Activated naive CD8-positive, alpha-beta T cell treated with anti-CD3 and anti-CD28 coated beads, Interleukin-2, amount 50 U/mL, for 24 hours (primary cell): ENCODE data around the gene MMP15.
"Not testable (repeated sequence)": the region's sequence is repeated elsewhere in the genome, so short reads cannot be mapped to it uniquely, and the experiment has no call there.

Experiments
- ATAC-seq: fragments of 150-1000 bp; cut with Tn5 transposase; one replicate; pipeline ENCODE4 v1.10.0; 2021
- DNase-seq: peaks from one replicate; pipeline ENCODE4 v3.0.0; 2021
- H3K27ac Mint-ChIP-seq: one replicate; pipeline ENCODE4 v1.8.0; 2021; ENCODE audit warnings: mild to moderate bottlenecking, mixed read lengths
- H3K27me3 Mint-ChIP-seq: one replicate; pipeline ENCODE4 v1.8.0; 2021; ENCODE audit warnings: mixed read lengths
- H3K36me3 Mint-ChIP-seq: one replicate; pipeline ENCODE4 v1.8.0; 2021; ENCODE audit warnings: low read depth, mixed read lengths
- H3K4me1 Mint-ChIP-seq: one replicate; pipeline ENCODE4 v1.8.0; 2021; ENCODE audit warnings: mixed read lengths
- H3K4me3 Mint-ChIP-seq: one replicate; pipeline ENCODE4 v1.8.0; 2021; ENCODE audit warnings: mild to moderate bottlenecking, moderate library complexity, mixed read lengths
- H3K9me3 Mint-ChIP-seq: one replicate; pipeline ENCODE4 v1.8.0; 2021; ENCODE audit warnings: mixed read lengths

The MMP15 gene

DNA sequence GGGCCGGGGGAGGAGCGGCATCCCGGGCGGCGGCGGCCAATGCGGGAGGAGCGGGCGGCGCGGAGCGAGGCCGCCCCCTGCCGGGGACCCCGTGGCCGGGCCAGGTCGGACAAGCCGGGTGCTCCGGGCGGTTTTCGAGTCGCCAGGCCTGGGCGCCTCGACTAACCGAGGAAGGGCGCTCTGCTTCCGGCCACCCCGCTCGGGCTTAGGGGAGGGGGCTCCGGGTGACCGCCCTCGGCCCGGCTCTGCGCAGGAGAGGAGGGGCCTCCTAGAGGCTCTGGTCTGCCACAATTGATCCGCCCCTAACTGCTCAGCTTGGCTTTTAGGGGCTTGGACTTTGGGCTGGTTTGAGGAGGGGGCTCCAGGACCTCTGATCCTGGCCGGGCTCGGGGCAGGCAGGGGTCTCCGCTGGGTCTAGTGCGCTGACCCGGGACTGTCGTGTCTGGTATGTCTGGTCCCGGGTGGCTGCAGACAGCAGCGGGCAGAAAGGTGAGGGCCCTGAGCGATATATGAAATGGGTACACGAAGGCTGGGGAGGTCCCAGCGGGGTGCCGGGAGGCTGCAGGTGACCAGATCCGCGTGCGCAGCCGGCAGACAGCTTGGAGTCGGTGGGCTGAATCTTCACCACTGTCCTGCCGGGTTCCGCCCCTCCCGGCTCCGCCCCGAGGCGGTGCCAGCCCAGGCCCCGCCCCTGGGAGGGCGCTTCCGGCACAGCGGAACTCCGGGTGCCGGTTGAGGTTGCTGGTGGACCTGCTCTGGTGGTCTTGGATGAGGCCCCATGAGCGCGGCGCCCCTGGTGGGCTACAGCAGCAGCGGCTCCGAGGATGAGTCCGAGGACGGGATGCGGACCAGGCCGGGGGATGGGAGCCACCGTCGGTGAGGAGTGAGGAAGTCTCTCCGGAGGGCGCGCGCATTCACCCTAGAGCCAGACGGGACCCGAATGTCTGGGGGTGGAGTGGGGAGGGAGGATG lies 24.6 kb upstream of the MMP15 start, which contains the start of gene USB1:
Gene USB1, plus strand, starts transcription at position 702 of the 971 bp plus-strand sequence. Its CDS starts 77 bp downstream, at position 779.
- Mint-ChIP-seq H3K4me1 (peaks cover 50% of the 10 kb centered on the region), H3K9me3 (no peaks in the 10 kb centered on the region), H3K27ac (peak within 1 kb of the TSS; percentile 90), H3K27me3 (no peaks in the 10 kb centered on the region), H3K4me3 (peak within 1 kb of the TSS; percentile 90), H3K36me3 (peaks cover 27% of the 10 kb centered on the region)
- peak; percentile 87 for DNase-seq
- peak; percentile 81 for ATAC-seq

DNA sequence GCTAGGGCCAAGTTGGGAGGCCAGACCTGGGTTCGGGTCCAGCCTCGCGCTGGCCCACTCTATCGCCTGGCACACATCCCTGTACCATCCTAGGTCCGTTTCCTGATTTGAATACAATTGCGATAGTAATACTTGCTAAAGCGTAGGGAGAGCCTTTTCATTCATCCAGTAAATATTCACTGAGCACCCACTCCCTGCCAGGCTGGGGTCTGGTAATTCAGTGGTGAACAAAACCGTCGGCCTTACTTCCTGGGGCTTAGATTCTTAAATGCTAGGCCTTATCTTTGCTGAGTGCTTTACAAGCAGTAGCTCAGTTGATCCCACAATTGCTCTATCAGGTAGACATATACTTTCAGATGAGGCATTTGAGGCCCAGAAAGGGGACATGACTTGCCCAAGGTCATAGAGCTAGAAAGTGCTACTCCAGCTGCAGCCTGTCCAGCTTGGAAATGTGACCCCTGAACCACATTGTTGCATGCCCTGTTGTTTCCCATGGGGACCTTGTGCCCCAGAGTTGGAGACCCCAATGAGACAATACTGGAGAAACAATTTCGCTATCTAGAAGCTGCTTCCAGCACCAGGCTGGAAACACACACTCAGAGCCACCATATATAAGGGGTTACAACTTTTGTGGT lies 23.7 kb upstream of the MMP15 start:
- peaks cover 49% of the 10 kb centered on the region for H3K4me1 Mint-ChIP-seq

DNA sequence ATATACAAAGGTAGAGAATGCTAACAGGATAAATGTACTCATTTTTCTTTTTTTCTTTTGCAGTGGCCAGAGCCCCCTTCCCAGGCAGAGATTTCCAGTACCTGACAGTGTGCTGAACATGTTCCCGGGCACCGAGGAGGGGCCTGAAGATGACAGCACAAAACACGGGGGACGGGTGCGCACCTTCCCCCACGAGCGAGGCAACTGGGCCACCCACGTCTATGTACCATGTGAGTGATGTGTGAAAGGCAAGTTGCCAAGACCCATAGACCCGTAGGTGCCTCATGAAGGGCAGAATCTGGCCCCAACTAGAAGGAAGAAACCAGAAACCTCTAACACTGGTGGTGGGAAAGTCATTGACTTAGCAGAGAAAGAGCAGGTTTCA lies 23.1 kb upstream of the MMP15 start:
- ATAC-seq: no peak
- Mint-ChIP-seq H3K27ac (no peak overlapping the region), H3K4me1 (peaks cover 46% of the 10 kb centered on the region), H3K27me3 (no peaks in the 10 kb centered on the region), H3K9me3 (no peaks in the 10 kb centered on the region), H3K4me3 (peak overlapping the region; percentile 90), H3K36me3 (peaks cover 34% of the 10 kb centered on the region)
- no peak for DNase-seq

More for the DNA sequence above, 23.7 kb upstream of the MMP15 start:
- H3K36me3 Mint-ChIP-seq: peaks cover 34% of the 10 kb centered on the region
- H3K9me3 Mint-ChIP-seq: no peaks in the 10 kb centered on the region
- H3K27me3 Mint-ChIP-seq: no peaks in the 10 kb centered on the region
- DNase-seq: no peak
- no peak for ATAC-seq
- H3K27ac Mint-ChIP-seq: peak overlapping the region; percentile 90
- peak overlapping the region; percentile 90 for H3K4me3 Mint-ChIP-seq

DNA sequence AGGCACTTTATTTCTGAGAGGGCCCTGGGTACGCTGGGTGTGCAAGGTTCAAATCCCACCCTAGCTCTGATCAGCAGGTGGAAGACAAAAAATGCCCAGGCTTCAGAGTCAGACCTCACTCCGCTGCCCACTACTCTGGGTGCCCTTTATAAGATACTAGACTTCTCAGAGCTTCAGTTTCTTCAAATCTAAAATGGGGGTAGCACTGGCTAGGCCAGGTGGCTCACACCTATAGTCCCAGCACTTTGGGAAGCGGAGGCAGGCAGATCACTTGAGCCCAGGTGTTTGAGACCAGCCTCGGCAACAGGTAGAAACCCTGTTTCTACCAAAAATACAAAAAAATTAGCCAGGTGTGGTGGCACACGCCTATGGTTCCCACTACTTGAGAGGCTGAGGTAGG lies 22.6 kb upstream of the MMP15 start:
- H3K4me1 Mint-ChIP-seq: peaks cover 41% of the 10 kb centered on the region
- H3K36me3 Mint-ChIP-seq: peaks cover 33% of the 10 kb centered on the region
- no peaks in the 10 kb centered on the region for H3K9me3 Mint-ChIP-seq
- no peak overlapping the region for H3K27ac Mint-ChIP-seq
- no peak for DNase-seq
- H3K4me3 Mint-ChIP-seq: peak overlapping the region; percentile 90
- H3K27me3 Mint-ChIP-seq: no peaks in the 10 kb centered on the region
- ATAC-seq: no peak

DNA sequence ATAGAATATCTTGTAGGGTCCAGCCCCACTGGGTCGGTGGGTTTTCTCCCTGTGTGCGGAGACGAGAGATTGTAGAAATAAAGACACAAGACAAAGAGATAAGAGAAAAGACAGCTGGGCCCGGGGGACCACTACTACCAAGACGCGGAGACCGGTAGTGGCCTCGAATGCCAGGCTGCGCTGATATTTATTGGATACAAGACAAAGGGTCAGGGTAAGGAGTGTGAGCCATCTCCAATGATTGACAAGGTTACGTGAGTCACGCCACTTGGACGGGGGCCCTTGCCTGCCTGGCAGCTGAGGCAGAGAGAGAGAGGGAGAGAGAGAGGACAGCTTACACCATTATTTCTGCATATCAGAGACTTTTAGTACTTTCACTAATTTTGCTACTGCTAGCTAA lies 20.8 kb upstream of the MMP15 start:
- Mint-ChIP-seq H3K4me1 (peaks cover 24% of the 10 kb centered on the region), H3K36me3 (peaks cover 35% of the 10 kb centered on the region)
- H3K4me3 Mint-ChIP-seq, DNase-seq, H3K9me3 Mint-ChIP-seq, ATAC-seq, H3K27ac Mint-ChIP-seq, H3K27me3 Mint-ChIP-seq: not testable (repeated sequence)

DNA sequence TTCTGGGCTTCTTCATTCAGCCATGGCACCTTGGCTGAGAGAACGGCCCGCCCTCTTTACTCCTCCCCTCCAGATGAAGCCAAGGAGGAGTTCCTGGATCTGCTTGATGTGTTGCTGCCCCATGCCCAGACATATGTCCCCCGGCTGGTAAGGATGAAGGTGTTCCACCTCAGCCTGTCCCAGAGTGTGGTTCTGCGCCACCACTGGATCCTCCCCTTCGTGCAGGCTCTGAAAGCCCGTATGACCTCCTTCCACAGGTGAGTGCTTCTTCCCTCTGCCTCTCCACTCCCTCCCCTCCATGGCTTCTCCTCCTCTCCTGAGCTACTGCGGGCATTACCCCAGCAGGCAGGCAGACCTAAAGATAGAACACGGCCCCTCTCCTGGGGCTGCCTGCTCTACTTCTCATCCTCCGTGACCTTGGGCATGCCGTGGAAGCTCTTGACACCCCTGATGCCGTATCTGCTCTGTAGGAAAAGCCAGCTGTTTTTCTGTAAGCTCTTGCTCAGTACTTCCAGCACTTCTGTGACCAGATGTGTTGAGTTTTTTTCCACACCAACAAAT lies 15.6 kb upstream of the MMP15 start:
- Mint-ChIP-seq H3K27ac (no peak overlapping the region), H3K4me1 (peaks cover under 1% of the 10 kb centered on the region), H3K36me3 (peaks cover 28% of the 10 kb centered on the region), H3K27me3 (no peaks in the 10 kb centered on the region), H3K4me3 (no peak overlapping the region), H3K9me3 (no peaks in the 10 kb centered on the region)
- ATAC-seq (no peak), DNase-seq (no peak)

DNA sequence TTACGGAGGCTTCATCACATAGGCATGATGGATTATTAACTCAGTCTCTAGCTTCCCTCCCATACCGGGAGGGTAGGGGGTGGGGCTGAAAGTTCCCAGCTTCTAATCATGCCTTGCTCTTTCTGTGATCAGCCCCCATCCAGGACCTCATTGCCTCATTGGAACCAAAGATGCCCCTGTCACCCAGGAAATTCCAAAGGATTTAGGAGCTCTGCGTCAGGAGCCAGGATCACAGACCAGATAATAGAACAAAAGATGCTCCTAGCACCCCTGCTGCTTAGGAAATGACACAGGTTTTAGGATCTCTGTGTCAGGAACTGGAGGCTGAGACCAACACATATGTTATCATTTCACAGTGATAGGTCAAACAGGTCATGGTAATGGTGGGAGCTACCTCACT lies 14.7 kb upstream of the MMP15 start:
- Mint-ChIP-seq H3K36me3 (peaks cover 27% of the 10 kb centered on the region), H3K9me3 (no peaks in the 10 kb centered on the region), H3K4me1 (no peaks in the 10 kb centered on the region), H3K4me3 (no peak overlapping the region), H3K27ac (no peak overlapping the region), H3K27me3 (no peaks in the 10 kb centered on the region)
- ATAC-seq (no peak), DNase-seq (no peak)

DNA sequence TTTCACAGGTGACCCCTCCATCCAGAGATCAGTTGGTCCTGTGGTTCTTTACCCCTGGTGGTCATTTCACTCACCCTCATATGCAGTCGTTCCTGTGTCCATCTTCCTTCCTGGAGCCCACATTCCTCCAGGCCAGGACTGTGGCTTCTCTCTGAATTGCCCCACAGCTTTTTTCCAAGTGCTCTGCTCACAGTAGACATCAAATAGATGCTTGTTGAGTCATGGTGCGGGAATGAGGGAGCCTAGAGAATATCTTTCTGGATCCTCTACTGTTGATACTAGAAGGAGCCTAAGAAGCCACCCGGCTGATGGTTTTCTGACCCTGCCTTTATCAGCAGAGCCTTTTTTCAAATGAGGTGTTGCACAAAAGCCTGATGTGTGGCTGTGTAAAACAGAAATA lies 13.9 kb upstream of the MMP15 start:
- Mint-ChIP-seq H3K27ac (no peak overlapping the region), H3K4me1 (no peaks in the 10 kb centered on the region), H3K9me3 (no peaks in the 10 kb centered on the region), H3K4me3 (no peak overlapping the region), H3K27me3 (no peaks in the 10 kb centered on the region), H3K36me3 (peaks cover 21% of the 10 kb centered on the region)
- no peak for DNase-seq
- no peak for ATAC-seq

DNA sequence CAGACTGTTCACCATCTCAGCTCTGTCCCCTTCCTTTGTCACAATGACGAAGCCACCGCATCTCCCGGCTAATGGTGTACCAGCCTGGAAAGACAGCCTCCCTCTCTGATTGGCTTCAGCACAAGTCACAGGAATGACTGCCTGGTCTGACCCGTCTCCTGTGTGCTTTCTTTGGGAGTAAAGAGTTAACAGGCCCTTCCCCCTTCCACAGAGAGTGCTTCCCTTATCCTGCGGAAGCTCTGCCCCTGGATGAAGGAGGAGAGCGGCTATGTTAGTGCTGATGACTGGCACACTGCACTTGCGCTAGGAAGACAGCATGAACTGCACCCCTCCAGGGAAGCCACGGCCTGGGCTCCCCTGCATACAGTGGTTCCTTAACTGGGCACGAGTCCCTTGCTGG lies 13.1 kb upstream of the MMP15 start:
- Mint-ChIP-seq H3K4me1 (no peaks in the 10 kb centered on the region), H3K27me3 (no peaks in the 10 kb centered on the region), H3K36me3 (peaks cover 16% of the 10 kb centered on the region), H3K9me3 (no peaks in the 10 kb centered on the region), H3K4me3 (no peak overlapping the region), H3K27ac (no peak overlapping the region)
- no peak for DNase-seq
- no peak for ATAC-seq

DNA sequence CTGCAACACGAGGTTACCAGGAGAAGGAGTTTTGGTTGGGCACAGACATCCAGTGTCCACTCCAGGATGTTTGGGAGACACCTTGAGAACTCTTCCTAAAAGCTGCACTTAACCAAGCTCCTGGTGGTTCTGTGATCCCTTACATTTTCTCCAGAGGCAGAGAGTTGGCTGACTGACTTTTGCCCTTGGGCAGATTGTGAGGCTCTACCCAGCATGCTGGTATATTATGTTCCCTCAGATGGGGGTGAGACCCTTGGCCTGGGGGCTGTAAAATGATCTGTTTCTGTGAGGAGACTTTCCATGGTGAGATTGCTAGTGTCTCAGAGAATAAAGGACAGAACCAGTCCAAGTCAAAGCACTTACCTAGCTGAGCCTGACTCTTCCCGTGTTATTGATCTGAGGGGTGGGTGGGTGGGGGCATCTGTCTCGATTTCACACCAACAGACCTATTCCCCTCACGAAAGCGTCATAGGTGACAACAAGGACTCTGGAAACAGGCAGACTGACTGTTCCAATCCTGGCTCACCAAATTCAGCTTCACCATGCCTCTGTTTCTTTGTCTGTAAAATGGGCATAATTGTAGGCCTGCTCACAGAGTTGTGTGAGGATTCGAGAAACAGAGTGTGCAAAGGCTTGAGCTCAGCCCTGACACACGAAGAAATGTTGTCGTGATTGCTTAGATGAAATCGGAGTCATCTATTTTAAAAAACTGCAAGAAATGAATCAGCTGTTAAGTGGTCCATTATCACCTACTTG lies 12.2 kb upstream of the MMP15 start:
- H3K36me3 Mint-ChIP-seq: peaks cover 14% of the 10 kb centered on the region
- H3K27me3 Mint-ChIP-seq: no peaks in the 10 kb centered on the region
- H3K27ac Mint-ChIP-seq: no peak overlapping the region
- H3K4me1 Mint-ChIP-seq: no peaks in the 10 kb centered on the region
- no peak overlapping the region for H3K4me3 Mint-ChIP-seq
- no peaks in the 10 kb centered on the region for H3K9me3 Mint-ChIP-seq
- DNase-seq (no peak), ATAC-seq (no peak)

DNA sequence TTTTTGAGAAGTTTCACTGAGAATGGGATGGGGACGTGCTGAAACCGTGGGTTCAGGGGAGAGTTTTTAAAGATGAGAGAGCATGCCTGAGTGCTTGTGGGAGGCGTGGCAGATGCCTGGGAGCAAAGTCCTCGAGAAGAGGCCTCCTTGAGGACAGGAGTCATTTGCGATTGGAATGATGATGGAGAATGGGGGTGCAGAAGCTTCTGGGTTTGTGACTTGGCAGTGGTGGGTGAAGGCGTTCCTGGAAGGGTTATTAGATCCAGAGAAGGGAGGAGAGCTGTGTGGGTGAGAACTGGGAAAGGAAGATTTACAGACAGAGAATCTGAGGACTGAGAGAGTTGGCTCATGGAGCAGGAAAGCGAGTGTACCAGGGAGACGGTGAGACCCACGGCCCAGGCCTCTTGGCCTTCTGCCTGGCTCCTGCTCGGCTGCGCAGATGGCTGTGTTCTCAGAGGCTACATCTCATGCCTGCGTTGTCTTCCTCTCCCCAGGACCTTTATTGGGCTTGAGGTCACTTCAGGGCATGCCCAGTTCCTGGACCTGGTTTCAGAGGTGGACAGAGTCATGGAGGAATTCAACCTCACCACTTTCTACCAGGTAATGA lies 8.6 kb upstream of the MMP15 start:
- no peaks in the 10 kb centered on the region for H3K27me3 Mint-ChIP-seq
- no peaks in the 10 kb centered on the region for H3K9me3 Mint-ChIP-seq
- no peak for ATAC-seq
- DNase-seq: no peak
- peaks cover 7% of the 10 kb centered on the region for H3K4me1 Mint-ChIP-seq
- no peak overlapping the region for H3K27ac Mint-ChIP-seq
- no peak overlapping the region for H3K4me3 Mint-ChIP-seq
- no peaks in the 10 kb centered on the region for H3K36me3 Mint-ChIP-seq

DNA sequence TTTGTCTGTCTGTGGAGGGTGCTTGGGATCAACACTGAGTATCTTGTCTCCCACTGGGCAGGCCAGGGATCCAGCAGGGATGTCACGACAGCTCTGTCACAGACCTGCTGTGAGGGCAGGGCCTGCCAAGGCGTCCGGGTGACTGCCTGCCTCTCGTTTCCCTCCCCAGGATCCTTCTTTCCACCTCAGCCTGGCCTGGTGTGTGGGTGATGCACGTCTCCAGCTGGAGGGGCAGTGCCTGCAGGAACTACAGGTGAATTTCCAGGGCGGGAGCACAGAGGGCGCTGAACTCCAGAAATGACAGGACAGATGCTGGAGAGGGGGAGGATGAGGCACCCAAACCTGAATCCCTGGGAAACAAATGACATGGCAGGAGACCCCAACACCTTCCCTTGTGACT lies 6.8 kb upstream of the MMP15 start:
- Mint-ChIP-seq H3K4me1 (peaks cover 7% of the 10 kb centered on the region), H3K4me3 (no peak overlapping the region), H3K9me3 (no peaks in the 10 kb centered on the region), H3K27me3 (no peaks in the 10 kb centered on the region), H3K27ac (no peak overlapping the region), H3K36me3 (no peaks in the 10 kb centered on the region)
- ATAC-seq: no peak
- no peak for DNase-seq

DNA sequence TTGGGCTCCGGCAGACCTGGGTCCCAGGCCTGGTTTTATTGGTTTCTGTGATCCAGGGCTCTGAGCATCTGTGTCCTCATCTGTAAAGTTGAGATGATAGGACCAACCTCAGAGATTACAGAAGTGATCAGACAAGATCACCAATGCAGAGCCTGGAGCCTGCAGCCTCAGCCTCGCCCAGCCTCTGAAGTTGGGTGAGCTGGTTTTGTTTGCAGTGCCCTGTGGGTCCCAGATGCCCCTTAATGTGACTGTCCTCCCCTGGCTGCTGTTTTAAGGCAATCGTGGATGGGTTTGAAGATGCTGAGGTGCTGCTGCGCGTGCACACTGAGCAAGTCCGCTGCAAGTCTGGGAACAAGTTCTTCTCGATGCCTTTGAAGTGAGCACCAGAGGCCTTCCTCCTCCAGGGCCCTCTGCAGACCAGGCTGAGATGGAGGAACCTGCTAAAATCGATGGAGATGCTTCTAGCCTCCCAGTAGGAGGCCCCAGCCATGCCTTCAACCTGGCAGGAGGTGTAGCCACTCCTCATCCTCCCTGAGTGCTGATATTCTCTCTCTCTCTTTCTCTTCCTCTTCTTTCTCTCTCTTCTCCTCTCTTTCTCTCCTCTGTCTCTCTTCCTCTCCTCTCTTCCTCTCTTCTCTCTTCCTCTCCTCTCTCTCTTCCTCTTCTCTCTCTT lies 5.6 kb upstream of the MMP15 start:
- H3K9me3 Mint-ChIP-seq: no peaks in the 10 kb centered on the region
- H3K4me1 Mint-ChIP-seq: peaks cover 13% of the 10 kb centered on the region
- no peak for ATAC-seq
- H3K36me3 Mint-ChIP-seq: no peaks in the 10 kb centered on the region
- H3K27me3 Mint-ChIP-seq: peaks cover 4% of the 10 kb centered on the region
- no peak for DNase-seq
- no peak overlapping the region for H3K4me3 Mint-ChIP-seq
- H3K27ac Mint-ChIP-seq: no peak overlapping the region
